ENCODE results near the gene TMPRSS11F. TPM values are rescaled to one million over a fixed set of nuclear protein-coding genes. Genes with fewer than 3 reads are reported as not detected.

TMPRSS11F gene
- total and polyA plus RNA-seq, 2 of the 4 experiments (the other 2 are of a cell fraction), result not detected

DNA sequence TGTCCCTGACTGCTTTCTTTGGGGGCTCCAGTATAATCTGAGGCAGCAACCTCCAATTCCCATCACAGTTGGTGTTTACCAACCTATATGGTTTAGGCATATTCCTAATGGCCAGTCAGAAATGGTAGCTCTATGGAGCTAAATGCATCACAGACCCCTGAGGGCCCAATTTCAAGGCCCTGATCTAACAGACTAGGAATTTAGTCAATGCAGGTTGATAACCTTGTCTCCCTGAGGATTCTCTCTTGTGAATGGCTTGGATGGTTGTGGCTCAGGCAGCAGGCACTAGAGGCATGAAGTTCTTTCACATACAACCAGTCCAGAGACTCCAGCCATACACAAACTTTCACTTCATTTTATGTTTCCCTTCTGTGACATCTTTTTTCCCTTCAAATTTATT is 59.4 kb downstream of the TMPRSS11F start:
- Histone ChIP-seq H4K20me1 (ENCODE audit: insufficient read depth, low read length) (no peaks in the 10 kb centered on the region), H3K4me2 (ENCODE audit: low read depth, low read length) (no peak overlapping the region), H3K56ac (ENCODE audit: extremely low read depth, insufficient read depth, low read length) (no peak overlapping the region), H3K79me1 (ENCODE audit: low read depth in 1 of 2, low read length in 2 of 2) (no peaks in the 10 kb centered on the region), H3K9me1 (ENCODE audit: insufficient read depth, low read length) (no peaks in the 10 kb centered on the region), H2BK5ac (ENCODE audit: low read depth, low read length, poor library complexity, severe bottlenecking) (no peak overlapping the region), H2AK5ac (ENCODE audit: low read depth, low read length) (no peak overlapping the region), H3K36me3 (ENCODE audit: control insufficient read depth, insufficient read depth, low read length) (no peaks in the 10 kb centered on the region), H3K27me3 (ENCODE audit: control insufficient read depth, insufficient read depth, low read length) (no peaks in the 10 kb centered on the region), H3K4me1 (ENCODE audit: control insufficient read depth, insufficient read depth, low read length) (no peaks in the 10 kb centered on the region), H2BK15ac (ENCODE audit: low read depth, low read length) (no peak overlapping the region), H4K91ac (ENCODE audit: insufficient read depth, low read depth, low read length) (no peak overlapping the region), H2AFZ (replicated peaks; ENCODE audit: low read length, poor library complexity) (no peak overlapping the region), H3K18ac (ENCODE audit: low read depth, low read length) (no peak overlapping the region), H2BK120ac (ENCODE audit: low read depth, low read length) (no peak overlapping the region), H3K27ac (ENCODE audit: insufficient read depth, low read length) (no peak overlapping the region), H2AK9ac (replicated peaks; ENCODE audit: low read depth, low read length, poor library complexity) (no peak overlapping the region), H3K9me3 (ENCODE audit: control insufficient read depth, insufficient read depth, low read length) (no peaks in the 10 kb centered on the region), H3K4me3 (ENCODE audit: insufficient read depth, low read depth, low read length) (no peak overlapping the region), H3K9ac (ENCODE audit: low read depth, low read length) (no peak overlapping the region), H3K4ac (ENCODE audit: low read depth, low read length) (no peak overlapping the region), H4K5ac (ENCODE audit: low read depth, low read length) (no peak overlapping the region), H2BK20ac (ENCODE audit: low read depth, low read length) (no peak overlapping the region), H3K14ac (replicated peaks; ENCODE audit: low read depth, low read length) (no peak overlapping the region), H4K8ac (ENCODE audit: low read depth in 2 of 2, low read length in 2 of 2) (no peak overlapping the region), H3K23ac (ENCODE audit: low read depth, low read length) (no peak overlapping the region)
- TF ChIP-seq SMC3 (IDR thresholded peaks at IDR 0.05; ENCODE audit: low read depth, low read length) (no peak), CHD1 (IDR thresholded peaks at IDR 0.05; ENCODE audit: low read depth, low read length) (no peak), RFX5 (IDR thresholded peaks at IDR 0.05; ENCODE audit: low read depth, low read length) (no peak), CTCF (conservative IDR thresholded peaks at IDR 0.05; ENCODE audit: low read depth, low read length) (no peak), MAZ (IDR thresholded peaks at IDR 0.05; ENCODE audit: borderline replicate concordance, low read depth, low read length) (no peak), MXI1 (IDR thresholded peaks at IDR 0.05; ENCODE audit: borderline replicate concordance, low read depth, low read length) (no peak), POLR2A (IDR thresholded peaks at IDR 0.05; ENCODE audit: low read depth, low read length) (no peak), CEBPB (IDR thresholded peaks at IDR 0.05; ENCODE audit: low read depth, low read length) (no peak), BHLHE40 (IDR thresholded peaks at IDR 0.05; ENCODE audit: low read depth, low read length) (no peak), MAFK (IDR thresholded peaks at IDR 0.05; ENCODE audit: low read depth, low read length) (no peak), RCOR1 (IDR thresholded peaks at IDR 0.05; ENCODE audit: insufficient replicate concordance, low read length) (no peak), FOS (IDR thresholded peaks at IDR 0.05; ENCODE audit: low read depth, low read length) (no peak), NFE2L2 (IDR thresholded peaks at IDR 0.05; ENCODE audit: low read depth, low read length) (no peak), USF2 (IDR thresholded peaks at IDR 0.05; ENCODE audit: low read depth, low read length) (no peak), RAD21 (IDR thresholded peaks at IDR 0.05; ENCODE audit: low read length) (no peak)
- TF ChIP-seq, protein P1, sequence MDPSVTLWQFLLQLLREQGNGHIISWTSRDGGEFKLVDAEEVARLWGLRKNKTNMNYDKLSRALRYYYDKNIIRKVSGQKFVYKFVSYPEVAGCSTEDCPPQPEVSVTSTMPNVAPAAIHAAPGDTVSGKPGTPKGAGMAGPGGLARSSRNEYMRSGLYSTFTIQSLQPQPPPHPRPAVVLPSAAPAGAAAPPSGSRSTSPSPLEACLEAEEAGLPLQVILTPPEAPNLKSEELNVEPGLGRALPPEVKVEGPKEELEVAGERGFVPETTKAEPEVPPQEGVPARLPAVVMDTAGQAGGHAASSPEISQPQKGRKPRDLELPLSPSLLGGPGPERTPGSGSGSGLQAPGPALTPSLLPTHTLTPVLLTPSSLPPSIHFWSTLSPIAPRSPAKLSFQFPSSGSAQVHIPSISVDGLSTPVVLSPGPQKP (IDR thresholded peaks at IDR 0.05; ENCODE audit: borderline replicate concordance, low read depth, low read length), result no peak
- BruUV-seq (replicated peaks), result no TSS peak
- intact Hi-C loops (cut with micrococcal nuclease) (no loop called here), dilution Hi-C loops (cut with HindIII; ENCODE audit: low sequenced_read_pairs, unreplicated experiment) (no loop called here), in situ Hi-C loops (cut with MboI; ENCODE audit: low sequenced_read_pairs) (no loop called here)
- ChIA-PET CTCF (no interaction called here), POLR2A (ENCODE audit: unreplicated experiment) (no interaction called here)
- DNase-seq (no peak), ATAC-seq (ENCODE audit: low read depth) (no peak)

Data from IMR-90 (cell line).